ENCODE results near the gene CIAO2B.
A peak's percentile ranks its signal among the peaks of the same experiment; 100 is the strongest.

Gene CIAO2B

DNA sequence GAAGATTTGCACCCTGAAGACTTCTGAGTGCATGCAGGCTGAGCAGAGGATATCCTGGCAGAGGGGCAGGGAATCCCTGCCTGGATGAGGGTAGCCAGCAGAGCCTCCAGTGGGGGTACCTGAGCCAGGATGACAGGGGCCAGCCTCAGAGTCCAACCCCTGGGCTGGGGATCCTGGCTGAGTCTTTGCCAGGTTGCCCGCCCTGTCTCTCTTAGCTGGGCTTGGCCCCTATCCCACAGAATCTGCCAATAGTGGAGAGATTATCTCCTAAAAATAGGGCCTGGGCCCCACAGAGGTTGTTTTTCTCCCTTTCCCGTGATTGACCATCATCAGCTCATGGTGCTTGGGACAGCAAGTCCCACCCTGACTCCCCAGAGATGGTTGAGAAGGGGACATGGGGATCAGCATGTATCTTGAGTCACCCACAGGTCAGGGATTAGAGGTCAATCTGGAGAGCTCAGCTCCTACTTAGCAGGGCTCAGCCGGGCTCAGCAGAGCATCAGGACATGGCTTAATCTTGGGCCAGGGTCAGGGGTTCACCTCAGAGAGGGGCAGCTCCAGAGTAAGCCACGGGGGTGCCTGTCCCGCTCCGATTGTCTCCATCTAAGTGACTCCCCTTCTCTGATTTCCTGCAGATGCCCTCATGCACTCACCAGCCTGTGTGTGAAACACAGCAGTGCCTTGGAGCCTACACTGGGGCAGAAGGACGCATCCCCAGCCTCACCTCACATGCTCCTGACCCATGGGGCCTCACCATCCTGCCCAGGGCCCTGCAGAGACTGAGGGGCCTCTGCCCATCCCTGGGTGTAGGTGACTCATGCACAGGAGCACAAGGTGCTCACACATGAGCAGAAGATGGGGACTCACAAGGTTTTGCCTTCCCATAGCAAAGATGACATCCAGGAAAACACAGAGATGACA, 27.0 kb downstream of the CIAO2B start:
- TF ChIP-seq GATA2 (IDR thresholded peaks at IDR 0.05; ENCODE audit: low read depth, low read length) (no peak), GATA3 (IDR thresholded peaks at IDR 0.05; ENCODE audit: low read depth, low read length) (no peak)

DNA sequence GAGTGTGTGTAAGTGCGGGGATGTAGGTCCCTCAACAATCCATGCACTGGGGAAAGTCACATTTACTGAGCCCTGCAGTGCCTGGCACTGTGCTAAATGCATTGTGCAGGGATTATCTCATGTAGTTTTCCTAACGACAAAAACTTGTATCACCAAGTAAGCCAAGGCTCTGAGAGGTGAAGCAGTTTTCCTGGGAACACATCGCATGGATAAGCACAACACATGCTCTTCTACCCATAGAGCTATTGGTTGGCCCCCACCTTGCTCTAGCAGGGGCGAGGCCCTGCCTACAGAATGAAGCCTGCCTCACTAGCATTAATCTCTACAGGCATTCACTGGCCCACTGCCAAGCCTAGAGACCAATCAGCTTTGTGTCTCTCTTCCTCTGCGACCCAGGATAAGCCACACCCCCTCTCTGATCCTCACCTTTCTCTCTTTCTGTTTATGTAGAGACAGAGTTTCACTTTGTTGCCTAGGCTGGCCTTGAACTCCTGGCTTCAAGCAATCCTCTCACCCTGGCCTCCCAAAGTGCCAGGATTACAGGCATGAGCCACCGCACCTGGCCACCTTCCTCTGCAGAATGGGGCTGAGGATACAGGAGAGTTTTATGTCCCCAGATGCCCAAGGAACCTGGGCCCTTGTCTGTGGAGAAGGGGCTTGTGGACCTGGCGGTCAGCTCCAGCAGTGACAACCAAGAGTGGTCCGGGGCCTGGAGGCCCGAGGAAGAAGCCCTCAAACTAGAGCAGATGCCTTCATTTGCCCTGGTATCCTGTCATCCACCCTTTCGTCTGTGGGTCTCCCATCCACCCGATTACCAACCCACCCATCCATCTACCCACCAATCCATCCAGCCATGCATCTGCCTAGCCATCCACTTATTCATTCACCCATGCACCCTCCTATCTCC, 28.3 kb downstream of the CIAO2B start:
- TF ChIP-seq GATA3 (IDR thresholded peaks at IDR 0.05; ENCODE audit: low read depth, low read length) = no peak
- TF ChIP-seq GATA2 (IDR thresholded peaks at IDR 0.05; ENCODE audit: low read depth, low read length) = no peak

DNA sequence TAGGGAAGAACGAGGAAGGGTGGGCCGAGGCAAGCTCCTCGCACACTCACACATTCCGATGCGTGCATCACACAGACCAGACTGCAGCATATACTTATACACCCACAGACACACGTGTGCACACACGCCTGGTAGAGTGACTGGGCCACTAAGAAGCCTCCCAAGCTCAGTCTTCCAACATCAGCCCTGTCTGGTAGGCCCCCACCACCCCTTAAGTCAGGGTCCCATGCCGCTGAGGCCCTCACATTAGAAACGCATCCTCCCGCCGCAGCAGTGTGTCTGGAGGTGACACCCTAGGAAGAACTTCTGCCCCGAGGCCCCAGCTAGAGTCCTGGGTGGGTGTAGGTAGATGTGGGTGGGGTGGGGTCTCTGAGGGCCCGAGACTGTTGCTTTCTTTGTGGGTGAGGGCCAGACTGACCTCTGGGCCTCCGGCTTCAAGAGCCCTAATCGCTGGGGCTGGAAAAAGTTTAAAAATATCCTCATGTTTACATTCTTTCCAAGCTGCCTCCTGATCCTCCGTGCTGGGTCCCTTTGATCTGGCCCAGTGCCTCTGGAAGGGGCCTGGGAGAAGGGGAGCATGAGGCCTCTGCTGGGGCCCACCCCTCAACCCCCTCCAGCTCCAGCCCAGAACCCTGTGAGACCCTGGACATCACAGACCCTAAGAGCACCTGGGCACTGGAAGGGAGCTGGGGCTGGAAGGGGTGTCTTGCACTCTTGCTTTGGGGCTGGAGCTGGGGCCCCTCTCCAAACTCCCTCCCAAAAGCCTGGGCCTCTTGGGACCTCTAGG, 29.2 kb downstream of the CIAO2B start:
- TF ChIP-seq GATA3 (IDR thresholded peaks at IDR 0.05; ENCODE audit: low read depth, low read length) = no peak
- no peak for TF ChIP-seq GATA2 (IDR thresholded peaks at IDR 0.05; ENCODE audit: low read depth, low read length)

DNA sequence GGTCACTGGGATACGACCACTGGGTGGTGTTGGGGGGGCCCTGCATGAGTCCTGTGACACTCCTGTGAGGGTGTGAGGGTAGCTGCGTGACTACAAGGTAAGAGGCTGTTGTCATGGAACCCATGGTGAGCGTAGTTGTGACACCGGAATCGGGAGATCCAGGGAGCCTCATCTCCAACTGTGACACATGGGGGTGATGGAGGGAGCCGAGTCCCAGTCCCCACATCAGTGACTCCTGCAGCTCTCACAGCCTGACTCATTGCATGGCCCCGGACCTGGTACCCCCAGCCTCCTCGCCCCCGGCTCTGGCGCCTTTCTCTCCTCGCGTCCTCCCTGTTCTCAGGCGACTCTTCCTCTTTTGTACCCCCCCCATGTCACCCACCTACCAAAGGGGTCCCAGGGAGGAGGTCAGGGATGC, 29.8 kb downstream of the CIAO2B start:
- TF ChIP-seq GATA3 (IDR thresholded peaks at IDR 0.05; ENCODE audit: low read depth, low read length) (no peak), GATA2 (IDR thresholded peaks at IDR 0.05; ENCODE audit: low read depth, low read length) (no peak)

DNA sequence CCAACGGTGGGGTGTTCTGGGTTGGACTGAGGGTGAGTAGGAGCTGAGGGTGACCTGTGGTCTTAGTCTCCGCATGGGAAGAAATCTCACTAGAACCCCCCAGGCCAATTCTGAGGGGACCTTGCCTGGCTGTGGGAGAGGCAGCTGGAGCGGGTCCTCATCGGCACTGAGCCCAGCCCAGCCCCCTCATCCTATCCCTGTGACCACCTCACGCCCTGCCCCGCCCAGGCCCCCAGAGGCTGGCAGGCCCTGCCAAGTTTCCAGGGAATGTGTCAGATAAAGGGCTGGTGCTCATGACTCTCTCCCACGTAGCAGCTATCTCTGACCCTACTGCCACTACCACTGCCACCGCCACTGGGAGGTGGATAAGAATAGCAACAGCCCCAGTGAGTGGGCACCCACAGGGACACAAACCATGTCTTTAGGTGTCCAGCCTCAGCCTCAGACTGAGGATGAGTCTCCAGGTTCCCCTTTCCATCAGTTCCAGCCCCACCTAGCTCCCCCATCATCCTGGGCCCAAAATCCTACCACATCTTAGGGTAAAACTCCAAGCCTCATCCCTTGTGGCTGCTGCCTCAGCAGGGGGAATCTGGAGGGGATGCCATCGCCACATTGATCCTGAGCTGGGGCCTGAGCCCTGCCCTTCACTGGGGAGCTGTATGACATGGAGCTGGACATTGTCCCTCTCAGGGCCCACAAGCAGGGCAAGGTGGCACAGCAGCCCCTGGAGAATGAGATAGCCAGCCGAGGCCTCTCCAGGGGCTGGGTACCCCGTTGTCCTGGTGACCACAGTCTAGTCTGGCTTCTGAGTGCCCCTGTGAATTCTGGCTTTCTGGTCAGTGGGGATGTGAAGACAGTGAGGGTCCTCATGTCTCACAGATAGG, 30.4 kb downstream of the CIAO2B start:
- TF ChIP-seq GATA3 (IDR thresholded peaks at IDR 0.05; ENCODE audit: low read depth, low read length) (no peak), GATA2 (IDR thresholded peaks at IDR 0.05; ENCODE audit: low read depth, low read length) (no peak)

DNA sequence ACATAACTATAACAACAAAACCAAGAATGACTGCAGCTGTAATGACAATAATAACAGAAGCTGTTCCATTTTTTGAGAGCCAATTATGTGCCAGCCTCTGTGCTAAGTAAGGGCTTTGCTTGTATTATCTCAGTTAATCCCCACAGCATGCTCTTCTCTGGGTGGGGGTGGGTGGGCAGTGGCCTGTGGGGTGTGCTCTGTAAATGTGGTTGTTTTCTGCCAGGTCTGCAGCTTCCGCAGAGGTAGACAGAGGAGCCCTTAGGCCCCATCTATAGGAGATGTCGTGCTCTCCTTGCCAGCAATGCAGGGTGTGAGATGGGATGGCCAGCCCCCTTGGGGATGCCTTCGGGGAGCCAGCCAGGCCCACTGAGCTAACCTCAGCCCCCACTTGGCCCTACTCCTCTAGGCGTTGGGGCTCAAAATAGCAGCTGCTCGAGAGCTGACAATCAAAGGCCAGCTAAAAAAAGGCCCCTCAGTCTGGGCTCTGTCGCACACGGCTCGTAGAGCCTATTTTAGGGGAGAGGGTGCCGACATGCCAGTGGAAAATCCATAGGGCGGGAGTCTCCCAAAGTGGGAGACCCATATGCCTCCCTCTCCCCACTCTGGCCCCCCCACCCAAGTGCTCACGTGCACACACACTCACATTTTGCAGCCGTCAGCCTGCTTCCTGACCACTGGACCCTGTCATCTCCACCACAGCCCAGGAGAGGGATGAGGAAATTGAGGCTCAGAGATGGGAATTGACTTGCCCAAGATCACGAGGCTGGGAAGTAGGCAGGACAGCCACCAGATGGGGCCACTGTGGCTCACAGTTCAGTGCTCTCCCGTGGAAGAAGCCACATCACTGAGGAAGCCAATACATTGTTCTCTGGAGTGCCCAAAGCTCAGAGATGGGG, 31.3 kb downstream of the CIAO2B start:
- TF ChIP-seq GATA3 (IDR thresholded peaks at IDR 0.05; ENCODE audit: low read depth, low read length) (no peak), GATA2 (IDR thresholded peaks at IDR 0.05; ENCODE audit: low read depth, low read length) (no peak)

DNA sequence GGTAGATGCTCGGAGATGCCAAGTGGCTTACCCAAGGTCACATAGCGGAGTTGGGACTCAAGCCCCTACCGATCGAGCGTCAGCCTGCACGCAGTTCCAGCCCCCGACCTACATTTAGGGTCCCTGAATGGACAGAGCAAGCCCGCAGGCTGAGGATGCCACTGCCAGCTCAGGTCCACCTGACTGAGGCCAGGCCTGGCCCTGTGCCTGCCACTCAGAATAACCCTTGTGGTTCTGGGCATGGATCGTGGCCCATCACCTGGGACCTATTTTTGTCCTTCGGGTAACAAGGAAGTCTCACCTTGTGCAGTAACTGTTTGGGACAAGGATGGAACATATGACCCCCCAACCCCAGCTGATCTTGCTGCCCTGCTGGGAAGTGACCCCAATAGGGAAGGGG, 32.6 kb downstream of the CIAO2B start:
- TF ChIP-seq GATA2 (IDR thresholded peaks at IDR 0.05; ENCODE audit: low read depth, low read length) (no peak), GATA3 (IDR thresholded peaks at IDR 0.05; ENCODE audit: low read depth, low read length) (no peak)

DNA sequence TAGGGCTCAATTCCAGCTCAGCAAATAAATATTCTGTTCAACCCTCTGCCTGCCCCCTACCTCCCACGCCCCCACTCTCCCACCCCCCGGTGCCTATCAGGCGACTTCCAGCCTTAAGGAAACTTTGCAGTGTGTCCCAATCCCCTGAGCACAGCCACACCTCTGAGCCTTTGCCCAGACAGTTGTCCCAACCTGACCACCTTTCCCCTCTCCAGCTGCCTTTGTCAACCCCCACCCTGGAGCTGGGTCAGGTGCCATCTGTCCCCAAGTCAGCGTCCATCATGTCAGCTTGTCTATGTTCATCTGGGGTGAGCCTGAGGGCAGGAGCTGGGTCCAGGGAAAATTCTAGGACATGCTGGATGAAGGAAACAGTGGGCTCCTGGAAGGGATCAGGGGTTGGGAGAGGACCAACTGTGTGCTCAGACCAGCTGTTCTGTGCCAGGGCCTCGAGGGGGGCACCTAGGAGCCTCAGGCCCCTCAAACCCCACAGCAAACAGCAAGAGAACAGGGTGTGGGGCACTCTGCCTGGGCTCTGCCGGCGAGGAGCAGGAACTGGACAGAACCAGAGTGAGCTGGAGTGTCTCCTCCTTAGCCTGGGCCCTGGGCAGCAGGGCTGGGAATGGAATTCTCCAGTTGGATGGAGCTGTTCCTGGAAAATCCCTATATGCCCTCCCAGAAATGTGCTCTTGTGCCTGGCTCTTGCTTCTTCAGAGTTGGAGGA, 33.3 kb downstream of the CIAO2B start:
- TF ChIP-seq GATA3 (IDR thresholded peaks at IDR 0.05; ENCODE audit: low read depth, low read length) (no peak), GATA2 (IDR thresholded peaks at IDR 0.05; ENCODE audit: low read depth, low read length) (no peak)

DNA sequence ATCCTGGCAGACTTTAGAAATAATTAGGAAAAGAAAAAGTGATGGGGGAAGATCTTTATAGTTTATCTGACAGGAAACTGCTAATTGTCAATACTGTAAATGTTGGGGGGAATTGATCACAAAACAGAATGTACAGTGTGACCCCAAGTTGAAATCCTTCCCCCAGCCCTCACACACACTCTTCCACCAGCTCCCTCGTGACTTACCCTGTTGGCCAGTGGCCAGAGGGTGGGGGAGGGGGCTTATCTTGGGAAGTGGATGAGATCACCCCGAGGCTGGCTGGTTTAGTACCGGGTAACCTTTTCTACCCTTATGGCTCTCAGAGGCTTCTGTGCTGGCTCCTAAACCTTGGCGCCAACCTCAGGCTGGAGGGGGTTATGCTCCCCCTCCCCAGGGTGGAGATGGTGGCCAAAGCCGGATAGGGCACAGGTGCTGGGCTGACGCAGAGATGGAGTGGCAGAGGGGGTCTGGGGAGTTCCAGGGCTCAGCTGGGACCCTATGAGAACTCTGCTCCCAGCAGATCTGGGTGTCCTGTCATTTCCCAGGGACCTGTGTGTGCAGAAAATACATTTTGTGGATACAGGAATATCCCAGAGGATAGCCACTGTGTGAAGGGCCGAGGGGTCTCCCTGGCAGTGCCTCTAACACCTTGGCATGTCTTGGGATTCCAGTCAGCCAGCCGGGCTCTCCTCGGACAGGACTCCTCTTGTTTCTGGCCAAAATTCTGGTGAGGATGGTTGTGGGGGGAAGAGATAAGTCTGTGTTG, 34.1 kb downstream of the CIAO2B start:
- peak; percentile 60 for TF ChIP-seq GATA2 (IDR thresholded peaks at IDR 0.05; ENCODE audit: low read depth, low read length)
- no peak for TF ChIP-seq GATA3 (IDR thresholded peaks at IDR 0.05; ENCODE audit: low read depth, low read length)

DNA sequence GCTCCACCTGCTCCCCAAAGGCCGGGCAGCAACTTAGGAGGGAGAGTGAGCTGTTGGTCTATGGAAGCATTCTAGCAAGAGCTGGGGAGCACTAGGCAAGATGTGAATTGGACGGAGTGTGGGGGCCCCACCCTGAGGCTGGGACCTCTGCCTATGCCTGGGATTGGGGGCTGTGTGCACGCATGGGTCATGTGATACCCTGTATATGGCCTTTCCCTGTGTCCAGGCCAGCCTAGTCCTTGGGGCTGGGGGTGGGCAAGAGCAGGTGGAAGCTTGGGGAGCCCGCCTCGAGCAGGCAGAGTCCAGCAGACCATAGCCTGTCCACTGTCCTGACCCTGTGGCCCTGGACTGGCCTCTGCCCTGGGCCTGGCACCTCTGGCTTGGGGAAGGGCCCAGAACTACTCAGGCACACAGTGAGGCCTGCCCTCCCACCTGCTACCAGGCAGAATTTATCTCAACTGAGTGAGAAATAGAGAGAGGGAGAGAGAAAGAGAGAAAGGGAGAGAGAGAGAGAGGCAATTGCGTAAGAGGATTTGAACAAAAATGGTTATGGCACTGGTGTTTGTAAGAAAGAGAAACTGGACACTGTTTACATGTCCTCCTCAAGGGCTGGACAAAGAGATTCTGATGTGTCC, 34.8 kb downstream of the CIAO2B start:
- TF ChIP-seq GATA3 (IDR thresholded peaks at IDR 0.05; ENCODE audit: low read depth, low read length) (no peak), GATA2 (IDR thresholded peaks at IDR 0.05; ENCODE audit: low read depth, low read length) (no peak)
